ENCODE data around the gene GFY. TPM values are rescaled to one million over a fixed set of nuclear protein-coding genes. Genes with fewer than 3 reads are reported as not detected.

Gene GFY
- total and polyA plus RNA-seq, 9 of the 15 experiments (the other 6 are each of a cell fraction or from before 2014, with no cell fraction given): 0.06 to 0.40 (median 0.19) TPM; not detected in 3

GRCh38 chr19:49443366-49444099, 18.3 kb downstream of the GFY start (continued):
- TF ChIP-seq CHD7 (IDR thresholded peaks at IDR 0.05; ENCODE audit: low read depth, low read length) (no peak), MTA1 (IDR thresholded peaks at IDR 0.05; ENCODE audit: borderline replicate concordance) (peak; percentile 86), GMEB1 (CRISPR knock-in tag; IDR thresholded peaks at IDR 0.05) (peak; percentile 76), ZNF253 (CRISPR knock-in tag; conservative IDR thresholded peaks at IDR 0.05) (no peak), EZH2 (IDR thresholded peaks at IDR 0.05; ENCODE audit: borderline replicate concordance, low read depth, low read length) (no peak), ZNF589 (CRISPR knock-in tag; IDR thresholded peaks at IDR 0.05; ENCODE audit: low read depth) (peak; percentile 77; the same call in 1 of the 2 replicates), FOXJ2 (tag; IDR thresholded peaks at IDR 0.05) (no peak), RAD21 (CRISPR knock-in tag; conservative IDR thresholded peaks at IDR 0.05 in 1 of 2, IDR thresholded peaks at IDR 0.05 in 1 of 2) (peak; percentile 84 to 90), ZNF695 (CRISPR knock-in tag; IDR thresholded peaks at IDR 0.05) (no peak), HOXB6 (CRISPR knock-in tag; IDR thresholded peaks at IDR 0.05; ENCODE audit: borderline replicate concordance) (no peak), NFRKB (IDR thresholded peaks at IDR 0.05; ENCODE audit: low read depth) (no peak), CBFA2T3 (IDR thresholded peaks at IDR 0.05) (peak; percentile 50; the same call in 1 of the 2 replicates), KAT2B (IDR thresholded peaks at IDR 0.05; ENCODE audit: low read depth, low read length) (no peak), POLR3G (IDR thresholded peaks at IDR 0.05; ENCODE audit: extremely low read depth, insufficient read length, insufficient replicate concordance) (no peak)
